ENCODE data around the gene CNTN1. TPM values are rescaled to one million over a fixed set of nuclear protein-coding genes. Genes with fewer than 3 reads are reported as not detected.

CNTN1 gene
- total and polyA plus RNA-seq, 2 of the 4 experiments (the other 2 are of a cell fraction), result 0.10 to 0.18 TPM

DNA sequence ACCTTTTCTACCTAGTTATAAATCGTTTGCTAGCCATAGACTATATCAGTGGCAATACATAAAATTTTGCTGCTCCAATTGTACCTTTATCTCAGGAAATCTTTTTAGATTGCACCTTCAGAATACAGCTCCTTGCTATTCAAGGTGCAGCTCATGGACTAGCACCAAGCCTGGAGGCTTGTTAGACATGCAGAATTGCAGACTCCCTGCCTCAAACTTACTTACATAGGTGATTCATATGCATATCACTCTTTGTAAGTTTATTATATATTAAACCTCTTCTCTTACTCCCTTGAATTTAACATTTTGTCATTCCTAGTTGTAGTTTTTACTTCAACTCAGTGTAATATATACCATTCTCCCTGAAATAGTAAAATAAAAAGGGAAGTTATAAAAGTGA, 300.4 kb downstream of the CNTN1 start:
- H3K9me3 ChIP-seq (ENCODE audit: control insufficient read depth, insufficient read depth, low read length), result no peaks in the 10 kb centered on the region
- no peak overlapping the region for H3K56ac ChIP-seq (ENCODE audit: extremely low read depth, insufficient read depth, low read length)
- no peak overlapping the region for H2AFZ ChIP-seq (replicated peaks; ENCODE audit: low read length, poor library complexity)
- no peak overlapping the region for H3K4ac ChIP-seq (ENCODE audit: low read depth, low read length)
- H3K18ac ChIP-seq (ENCODE audit: low read depth, low read length), result no peak overlapping the region
- ChIA-PET POLR2A (ENCODE audit: unreplicated experiment) (no interaction called here), CTCF (no interaction called here)
- TF ChIP-seq RFX5 (IDR thresholded peaks at IDR 0.05; ENCODE audit: low read depth, low read length), result no peak
- TF ChIP-seq, protein P1, sequence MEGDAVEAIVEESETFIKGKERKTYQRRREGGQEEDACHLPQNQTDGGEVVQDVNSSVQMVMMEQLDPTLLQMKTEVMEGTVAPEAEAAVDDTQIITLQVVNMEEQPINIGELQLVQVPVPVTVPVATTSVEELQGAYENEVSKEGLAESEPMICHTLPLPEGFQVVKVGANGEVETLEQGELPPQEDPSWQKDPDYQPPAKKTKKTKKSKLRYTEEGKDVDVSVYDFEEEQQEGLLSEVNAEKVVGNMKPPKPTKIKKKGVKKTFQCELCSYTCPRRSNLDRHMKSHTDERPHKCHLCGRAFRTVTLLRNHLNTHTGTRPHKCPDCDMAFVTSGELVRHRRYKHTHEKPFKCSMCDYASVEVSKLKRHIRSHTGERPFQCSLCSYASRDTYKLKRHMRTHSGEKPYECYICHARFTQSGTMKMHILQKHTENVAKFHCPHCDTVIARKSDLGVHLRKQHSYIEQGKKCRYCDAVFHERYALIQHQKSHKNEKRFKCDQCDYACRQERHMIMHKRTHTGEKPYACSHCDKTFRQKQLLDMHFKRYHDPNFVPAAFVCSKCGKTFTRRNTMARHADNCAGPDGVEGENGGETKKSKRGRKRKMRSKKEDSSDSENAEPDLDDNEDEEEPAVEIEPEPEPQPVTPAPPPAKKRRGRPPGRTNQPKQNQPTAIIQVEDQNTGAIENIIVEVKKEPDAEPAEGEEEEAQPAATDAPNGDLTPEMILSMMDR (conservative IDR thresholded peaks at IDR 0.05; ENCODE audit: low read depth, low read length), result no peak
- no peak for TF ChIP-seq MAZ (IDR thresholded peaks at IDR 0.05; ENCODE audit: borderline replicate concordance, low read depth, low read length)
- TF ChIP-seq, protein P2, sequence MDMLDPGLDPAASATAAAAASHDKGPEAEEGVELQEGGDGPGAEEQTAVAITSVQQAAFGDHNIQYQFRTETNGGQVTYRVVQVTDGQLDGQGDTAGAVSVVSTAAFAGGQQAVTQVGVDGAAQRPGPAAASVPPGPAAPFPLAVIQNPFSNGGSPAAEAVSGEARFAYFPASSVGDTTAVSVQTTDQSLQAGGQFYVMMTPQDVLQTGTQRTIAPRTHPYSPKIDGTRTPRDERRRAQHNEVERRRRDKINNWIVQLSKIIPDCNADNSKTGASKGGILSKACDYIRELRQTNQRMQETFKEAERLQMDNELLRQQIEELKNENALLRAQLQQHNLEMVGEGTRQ (IDR thresholded peaks at IDR 0.05; ENCODE audit: low read depth, low read length), result no peak
- TF ChIP-seq NFE2L2 (IDR thresholded peaks at IDR 0.05; ENCODE audit: low read depth, low read length), result no peak
- TF ChIP-seq MAFK (IDR thresholded peaks at IDR 0.05; ENCODE audit: low read depth, low read length), result no peak
- TF ChIP-seq, protein P3, sequence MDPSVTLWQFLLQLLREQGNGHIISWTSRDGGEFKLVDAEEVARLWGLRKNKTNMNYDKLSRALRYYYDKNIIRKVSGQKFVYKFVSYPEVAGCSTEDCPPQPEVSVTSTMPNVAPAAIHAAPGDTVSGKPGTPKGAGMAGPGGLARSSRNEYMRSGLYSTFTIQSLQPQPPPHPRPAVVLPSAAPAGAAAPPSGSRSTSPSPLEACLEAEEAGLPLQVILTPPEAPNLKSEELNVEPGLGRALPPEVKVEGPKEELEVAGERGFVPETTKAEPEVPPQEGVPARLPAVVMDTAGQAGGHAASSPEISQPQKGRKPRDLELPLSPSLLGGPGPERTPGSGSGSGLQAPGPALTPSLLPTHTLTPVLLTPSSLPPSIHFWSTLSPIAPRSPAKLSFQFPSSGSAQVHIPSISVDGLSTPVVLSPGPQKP (IDR thresholded peaks at IDR 0.05; ENCODE audit: borderline replicate concordance, low read depth, low read length), result no peak
- no peak for TF ChIP-seq SMC3 (IDR thresholded peaks at IDR 0.05; ENCODE audit: low read depth, low read length)
- TF ChIP-seq POLR2A (IDR thresholded peaks at IDR 0.05; ENCODE audit: low read depth, low read length), result no peak
- TF ChIP-seq BHLHE40 (IDR thresholded peaks at IDR 0.05; ENCODE audit: low read depth, low read length), result no peak
- TF ChIP-seq RAD21 (IDR thresholded peaks at IDR 0.05; ENCODE audit: low read length), result no peak
- TF ChIP-seq CHD1 (IDR thresholded peaks at IDR 0.05; ENCODE audit: low read depth, low read length), result no peak
- no peak overlapping the region for H4K91ac ChIP-seq (ENCODE audit: insufficient read depth, low read depth, low read length)
- no peak overlapping the region for H3K23ac ChIP-seq (ENCODE audit: low read depth, low read length)
- no peak overlapping the region for H2BK120ac ChIP-seq (ENCODE audit: low read depth, low read length)
- no peaks in the 10 kb centered on the region for H3K27me3 ChIP-seq (ENCODE audit: control insufficient read depth, insufficient read depth, low read length)
- no peak for ATAC-seq (ENCODE audit: low read depth)
- no peak overlapping the region for H2AK9ac ChIP-seq (replicated peaks; ENCODE audit: low read depth, low read length, poor library complexity)
- in situ Hi-C loops (cut with MboI; ENCODE audit: low sequenced_read_pairs), result no loop called here
- H3K14ac ChIP-seq (replicated peaks; ENCODE audit: low read depth, low read length), result no peak overlapping the region
- H3K4me1 ChIP-seq (ENCODE audit: control insufficient read depth, insufficient read depth, low read length), result no peaks in the 10 kb centered on the region
- no peak overlapping the region for H2BK15ac ChIP-seq (ENCODE audit: low read depth, low read length)
- BruUV-seq (replicated peaks), result no TSS peak
- H3K36me3 ChIP-seq (ENCODE audit: control insufficient read depth, insufficient read depth, low read length), result no peaks in the 10 kb centered on the region
- intact Hi-C loops (cut with micrococcal nuclease), result no loop called here
- no peak overlapping the region for H3K27ac ChIP-seq (ENCODE audit: insufficient read depth, low read length)
- H2BK5ac ChIP-seq (ENCODE audit: low read depth, low read length, poor library complexity, severe bottlenecking), result no peak overlapping the region
- WGBS, 2 experiments (ENCODE audit: extremely low coverage in 2 of 2, insufficient read length in 1 of 2), result no CpG with 5 or more reads among the region's 1 CpG
- H3K79me1 ChIP-seq (ENCODE audit: low read depth in 1 of 2, low read length in 2 of 2), result no peaks in the 10 kb centered on the region
- H3K9me1 ChIP-seq (ENCODE audit: insufficient read depth, low read length), result no peaks in the 10 kb centered on the region
- no peak overlapping the region for H2AK5ac ChIP-seq (ENCODE audit: low read depth, low read length)
- H4K20me1 ChIP-seq (ENCODE audit: insufficient read depth, low read length), result no peaks in the 10 kb centered on the region
- H3K4me3 ChIP-seq (ENCODE audit: insufficient read depth, low read depth, low read length), result no peak overlapping the region
- dilution Hi-C loops (cut with HindIII; ENCODE audit: low sequenced_read_pairs, unreplicated experiment), result no loop called here
- no peak overlapping the region for H3K4me2 ChIP-seq (ENCODE audit: low read depth, low read length)
- DNase-seq, result no peak
- H4K8ac ChIP-seq (ENCODE audit: low read depth in 2 of 2, low read length in 2 of 2), result no peak overlapping the region
- no peak overlapping the region for H3K9ac ChIP-seq (ENCODE audit: low read depth, low read length)
- no peak overlapping the region for H4K5ac ChIP-seq (ENCODE audit: low read depth, low read length)
- H2BK20ac ChIP-seq (ENCODE audit: low read depth, low read length), result no peak overlapping the region

All from IMR-90 (cell line).